KBM-7 (cell line): ENCODE results near the gene CD276.

ENCODE experiments used
- DNase-seq: peaks from one replicate; pipeline ENCODE4 v3.0.0-alpha.2; 2015
- in situ Hi-C: fragments of 300-500 bp; cut with MboI; formaldehyde crosslinking; loops from 2 replicates; pipeline ENCODE4 v1.14.3; 2020; ENCODE audit warnings: low sequenced_read_pairs, low pct_unique_long_range_greater_than_20kb, mixed read lengths

CD276 gene

DNA sequence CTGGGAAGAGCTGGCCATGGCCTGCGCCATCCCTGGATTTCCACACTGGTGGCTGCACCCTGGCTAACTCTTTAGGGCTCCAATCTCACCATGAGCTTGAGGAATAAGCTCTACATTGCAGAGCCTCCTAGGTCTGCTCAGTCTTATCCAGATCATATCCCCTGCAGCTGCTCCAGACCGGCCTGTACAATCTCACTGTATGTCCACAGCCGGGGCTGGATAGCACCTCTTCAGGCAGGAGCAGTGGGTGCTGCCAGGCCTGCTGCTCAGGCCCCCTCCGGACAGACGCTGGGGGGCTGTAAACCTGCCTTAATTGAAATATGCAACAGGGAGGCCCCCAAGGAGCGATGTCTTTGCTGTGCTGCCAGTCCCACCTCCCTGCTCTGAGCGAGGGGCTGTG is 53.4 kb downstream of the CD276 start:
- in situ Hi-C loops: no loop called here

DNA sequence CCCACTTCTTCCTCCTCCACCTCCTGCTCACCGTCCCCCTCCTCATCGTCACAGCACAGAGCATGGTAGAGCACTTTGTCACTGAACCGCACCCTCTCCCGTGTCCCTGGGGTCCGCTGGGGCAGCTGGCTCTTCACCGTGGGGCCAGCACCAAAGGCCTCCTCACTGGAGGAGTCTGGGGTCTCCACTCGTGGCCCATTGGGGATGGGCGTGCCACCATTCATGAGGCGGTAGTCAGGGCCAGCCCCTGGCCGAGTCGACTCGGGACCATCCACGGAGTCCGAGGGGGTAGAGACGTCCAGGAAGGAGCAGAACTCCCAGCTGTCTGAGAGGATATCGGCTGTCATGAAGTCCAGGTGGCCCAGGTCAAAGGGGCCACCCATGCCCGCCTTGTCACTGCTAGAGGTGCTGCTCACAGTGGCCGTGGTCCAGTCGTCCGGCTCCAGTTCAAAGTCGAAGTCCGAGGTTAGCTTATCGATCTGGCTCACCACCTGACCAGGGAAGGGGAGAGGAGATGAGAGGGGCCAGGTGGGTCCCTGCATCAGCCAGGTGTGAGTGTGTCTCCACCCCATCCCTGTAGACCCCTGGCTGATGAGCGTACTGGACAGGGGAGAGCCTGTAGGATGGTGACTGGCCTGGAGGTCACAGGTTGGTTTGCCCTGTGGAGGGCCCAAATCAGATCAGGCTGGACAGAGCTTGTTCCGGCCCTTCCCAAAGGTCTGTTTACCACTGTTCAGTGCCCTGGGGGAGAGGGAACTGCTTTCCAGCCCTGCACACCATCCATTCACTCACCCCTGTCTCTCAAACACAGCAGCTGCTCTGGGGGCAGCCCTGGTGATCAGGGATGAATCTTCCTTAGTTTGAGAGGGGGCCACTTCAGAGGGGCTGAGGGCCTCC is 56.2 kb downstream of the CD276 start:
- DNase-seq: no peak
- in situ Hi-C loops: no loop called here

More for the DNA sequence above, 53.4 kb downstream of the CD276 start:
- no peak for DNase-seq

DNA sequence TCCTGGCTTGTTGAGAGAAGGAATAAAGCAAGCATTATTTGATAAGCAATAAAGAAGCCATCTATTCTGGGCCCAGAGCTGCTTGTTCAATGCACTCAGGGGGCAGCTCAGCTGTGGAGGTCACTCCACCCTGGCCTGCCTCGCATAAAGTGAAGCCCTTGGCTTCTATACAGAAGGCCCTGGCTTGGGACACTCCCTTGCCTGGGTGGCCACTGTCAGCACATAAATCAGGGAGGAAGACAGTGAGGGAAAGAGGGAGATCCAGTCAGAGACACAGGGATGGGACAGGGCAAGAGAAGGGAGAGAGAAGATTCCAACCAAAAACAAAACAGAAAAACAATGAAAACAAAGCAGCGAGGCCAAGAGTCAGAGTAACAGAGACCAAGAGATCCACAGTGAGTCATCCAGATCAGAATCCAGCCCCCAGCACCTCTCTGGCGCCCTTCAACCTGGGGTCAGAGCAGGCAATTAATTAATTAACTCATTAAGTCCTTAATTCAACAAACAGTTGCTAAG is 57.2 kb downstream of the CD276 start:
- in situ Hi-C loops: no loop called here
- DNase-seq: no peak

DNA sequence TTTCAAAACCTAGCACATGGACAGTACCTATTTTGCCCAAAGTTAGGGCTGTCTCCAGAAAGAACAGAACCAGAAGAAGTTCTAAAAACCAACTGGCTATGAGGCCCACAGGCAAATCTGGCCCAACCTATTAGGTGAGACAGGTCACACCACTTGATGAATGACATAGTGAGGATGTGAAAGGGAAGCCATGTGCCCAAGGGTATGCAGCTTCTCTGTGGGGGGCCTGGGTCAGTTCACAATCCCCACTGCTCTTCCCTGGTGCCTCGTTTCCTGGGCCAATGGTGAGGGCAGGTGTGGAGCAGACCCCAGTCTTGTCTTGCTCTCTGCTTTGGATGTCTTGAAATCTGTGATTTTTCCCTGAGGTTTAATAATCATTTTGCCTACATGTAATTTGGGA is 60.1 kb downstream of the CD276 start:
- in situ Hi-C loops: no loop called here
- DNase-seq: no peak

DNA sequence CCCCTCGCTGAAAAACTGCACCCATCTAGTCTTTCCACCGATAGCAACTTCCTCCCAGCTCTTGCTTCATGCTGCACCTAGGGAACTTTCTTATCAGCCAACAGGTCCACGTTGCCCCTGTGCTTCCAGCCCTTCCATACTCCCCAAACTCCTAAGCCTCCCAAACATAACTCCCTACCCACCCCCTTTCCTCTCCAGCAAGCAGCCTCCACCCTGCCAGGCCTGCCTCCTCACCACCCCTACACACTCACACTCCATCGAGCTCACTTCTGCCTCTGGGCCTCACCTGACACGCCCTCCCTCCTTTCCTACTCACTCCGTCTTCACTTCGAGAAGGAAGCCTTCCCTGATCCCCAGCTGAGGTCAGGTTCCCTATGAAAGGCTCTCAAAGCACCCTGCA is 60.9 kb downstream of the CD276 start:
- DNase-seq: no peak
- in situ Hi-C loops: no loop called here

DNA sequence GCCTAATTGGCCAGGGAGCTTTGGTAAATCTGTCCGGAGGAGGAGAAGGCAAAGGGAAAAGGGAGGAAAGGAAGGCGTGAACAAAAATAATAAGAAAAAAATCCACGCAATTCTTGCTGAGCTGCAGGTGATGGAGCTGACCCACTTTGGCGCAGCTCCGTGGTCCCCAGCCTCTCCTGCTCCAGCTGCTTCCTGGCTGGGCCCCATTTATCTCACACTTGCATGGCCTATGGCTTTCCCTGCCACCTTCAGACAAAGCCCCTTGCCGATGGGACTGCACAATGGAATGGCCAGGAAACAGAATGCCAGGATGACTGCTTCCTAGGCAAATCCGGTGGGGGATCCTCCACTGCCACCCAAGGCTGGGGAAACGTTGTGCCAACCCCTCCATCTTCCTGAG is 62.1 kb downstream of the CD276 start:
- in situ Hi-C loops: no loop called here

DNA sequence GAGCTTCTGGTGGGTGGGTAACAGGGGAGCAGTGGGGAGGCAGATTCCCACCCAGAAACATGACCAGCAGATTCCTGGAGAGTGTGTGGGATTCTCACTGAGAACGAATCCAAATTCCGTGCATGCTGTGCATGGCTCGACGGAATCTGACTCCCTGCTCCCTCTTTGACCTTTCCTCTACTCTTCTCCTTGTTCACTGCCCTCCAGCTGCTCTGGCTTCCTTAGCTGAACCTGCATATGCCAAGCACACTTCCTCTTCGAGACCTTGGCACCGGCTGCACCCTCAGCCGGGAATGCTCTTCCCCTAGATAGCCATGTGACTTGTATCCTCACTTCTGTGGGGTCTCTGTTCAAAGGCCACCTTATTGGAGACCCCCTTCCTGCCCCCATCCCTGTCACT is 62.7 kb downstream of the CD276 start:
- DNase-seq: no peak
- in situ Hi-C loops: no loop called here

More for the DNA sequence above, 62.1 kb downstream of the CD276 start:
- DNase-seq: no peak

DNA sequence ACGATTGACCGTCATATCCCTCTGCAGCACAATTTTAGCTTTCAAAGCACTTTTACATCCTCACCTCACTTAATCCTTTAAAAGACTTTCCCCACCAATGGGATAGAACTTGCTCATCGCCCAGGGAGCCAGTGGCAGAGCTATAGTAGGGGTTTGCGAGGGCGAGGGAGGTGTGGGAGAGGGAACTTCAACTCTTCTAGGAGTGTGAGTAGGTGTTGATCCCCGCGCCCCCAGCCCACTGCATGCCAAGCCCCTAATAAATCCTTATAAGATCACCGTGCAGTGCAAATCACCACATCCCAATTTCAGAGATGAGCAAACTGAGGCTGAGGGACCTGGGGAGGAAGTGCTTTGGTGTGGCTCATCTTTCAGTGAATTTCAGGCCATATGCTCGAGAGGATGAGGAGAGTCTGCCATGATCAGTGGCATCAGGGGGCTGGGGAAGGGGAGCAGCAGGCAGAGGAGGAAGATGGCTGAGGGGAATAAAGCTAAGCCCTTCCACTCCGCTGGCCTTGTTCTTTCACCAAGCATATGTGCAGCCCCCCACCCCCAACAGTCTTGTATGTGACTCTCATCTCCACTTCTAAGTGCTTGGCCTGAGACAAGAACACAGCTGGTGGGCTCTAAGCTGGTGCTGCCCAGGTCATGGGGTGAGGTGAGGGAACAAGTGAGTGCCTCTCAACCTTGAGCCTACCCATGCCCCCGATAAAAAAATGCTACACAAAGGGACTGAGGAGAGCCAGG is 63.8 kb downstream of the CD276 start:
- in situ Hi-C loops: no loop called here
- DNase-seq: no peak

DNA sequence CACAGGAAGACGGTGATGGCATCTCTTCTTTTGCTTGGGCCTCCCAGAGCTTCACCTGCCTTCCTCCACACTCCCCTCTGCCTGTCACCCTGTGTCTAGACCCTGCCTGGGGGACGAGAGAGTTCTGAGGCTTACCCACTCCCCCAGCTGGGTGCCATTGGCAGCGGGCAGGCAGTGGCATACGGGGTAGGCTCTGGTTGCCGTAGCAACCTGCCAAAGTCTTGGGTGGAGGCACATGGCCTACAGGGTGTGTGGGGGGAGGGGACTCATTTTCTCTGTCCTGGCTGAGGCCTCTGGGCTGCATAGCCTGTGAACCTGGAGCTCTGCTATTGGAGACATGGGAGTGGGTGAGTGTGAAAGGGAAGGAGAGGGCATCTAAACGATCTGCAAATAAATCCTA is 64.5 kb downstream of the CD276 start:
- in situ Hi-C loops: no loop called here
- no peak for DNase-seq

DNA sequence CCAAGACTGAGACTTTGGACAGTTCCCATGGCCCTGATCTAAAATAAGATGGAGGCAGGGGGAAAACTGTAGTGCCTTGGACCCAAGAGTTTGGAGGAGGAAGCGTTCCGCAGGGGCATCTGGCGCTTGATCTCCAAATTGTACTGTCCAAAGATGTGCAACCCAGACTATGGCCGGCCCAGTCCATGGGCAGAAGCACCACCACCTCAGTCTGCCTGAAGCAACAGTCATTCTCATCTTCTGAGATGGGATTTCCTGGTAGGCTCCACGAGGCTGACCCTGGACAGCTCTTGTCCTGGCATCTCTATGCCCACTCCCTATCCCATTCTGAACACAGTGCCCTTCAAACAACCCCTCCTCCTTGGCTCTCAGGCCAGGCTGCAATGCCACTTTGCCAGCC is 65.3 kb downstream of the CD276 start:
- no peak for DNase-seq
- in situ Hi-C loops: no loop called here

DNA sequence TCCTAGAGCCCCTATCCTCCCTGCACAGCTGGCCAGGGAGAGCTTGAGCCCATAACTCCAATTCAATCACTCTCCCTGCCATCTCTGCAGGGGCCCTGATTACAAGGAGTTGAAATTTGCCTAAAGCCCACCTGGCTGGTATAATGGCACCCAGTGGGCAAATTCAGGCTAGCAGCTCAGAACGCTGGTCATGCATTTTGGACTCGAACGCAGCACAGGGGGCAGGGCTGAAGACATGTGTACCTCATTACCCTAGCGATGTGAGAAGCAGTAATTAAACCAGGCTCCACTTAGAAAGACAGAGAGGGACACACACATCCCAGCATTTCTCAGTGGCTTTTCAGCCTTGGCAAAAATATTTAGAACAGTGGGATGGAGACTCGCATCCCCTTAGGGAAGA is 65.8 kb downstream of the CD276 start:
- in situ Hi-C loops: no loop called here

DNA sequence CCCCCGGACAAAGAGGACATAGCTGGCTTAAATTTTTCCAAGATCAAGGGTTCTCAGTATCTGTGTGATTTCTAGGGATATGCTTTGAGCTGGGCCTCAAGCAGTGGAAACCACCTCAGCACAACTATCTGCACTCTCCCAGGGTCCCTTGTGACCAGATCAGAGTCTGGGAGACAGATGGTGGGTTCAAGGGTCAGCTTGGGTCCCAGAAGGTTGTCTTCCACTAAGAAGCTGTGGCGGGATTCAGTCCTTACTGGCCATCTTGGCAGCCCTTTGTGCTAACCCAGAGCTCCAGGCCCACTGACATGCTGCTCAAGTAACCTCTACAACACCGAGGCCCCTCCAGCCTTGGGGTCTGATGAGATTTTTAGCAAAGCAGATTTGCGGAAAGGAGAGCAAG is 66.3 kb downstream of the CD276 start:
- no peak for DNase-seq
- in situ Hi-C loops: no loop called here

More for the DNA sequence above, 65.8 kb downstream of the CD276 start:
- DNase-seq: no peak

DNA sequence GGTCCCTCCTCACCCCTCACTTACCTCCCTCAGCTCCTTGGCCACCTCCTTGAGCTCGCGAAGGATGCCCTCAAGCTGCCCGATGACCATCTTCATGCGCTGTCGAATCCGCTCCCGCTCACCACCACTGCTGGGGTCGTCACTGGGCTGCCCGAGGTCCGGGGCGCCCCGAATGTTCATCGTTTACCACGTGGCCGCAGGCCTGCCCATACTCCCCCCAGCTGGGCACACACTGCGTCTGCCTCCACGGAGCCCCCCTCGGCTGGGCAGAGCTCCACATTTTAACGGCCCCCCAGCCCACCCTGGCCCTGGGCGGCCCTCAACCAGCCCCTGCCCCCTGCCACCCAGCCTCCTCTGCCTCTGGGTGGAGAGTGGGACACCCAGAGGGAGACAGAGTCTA is 66.8 kb downstream of the CD276 start:
- in situ Hi-C loops: no loop called here
- no peak for DNase-seq

DNA sequence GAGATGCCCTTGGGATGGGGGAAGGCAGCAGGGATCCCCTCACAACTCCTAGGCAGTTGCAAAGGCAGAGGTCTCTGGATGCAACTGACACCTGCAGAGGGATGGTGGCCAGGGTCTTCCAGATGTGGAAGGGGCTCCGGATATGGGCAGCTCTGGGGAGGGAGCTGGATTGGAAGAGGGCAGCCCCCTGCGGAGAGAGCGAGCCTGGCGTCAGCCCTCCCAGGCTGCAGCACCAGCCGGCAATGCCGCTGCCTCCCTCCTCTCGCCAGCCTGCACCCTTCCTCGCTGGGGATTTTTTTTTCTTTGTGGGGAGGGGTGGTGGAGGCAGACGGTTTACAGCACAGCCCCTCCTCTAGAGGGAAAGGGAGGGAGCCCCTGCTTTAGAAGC is 67.3 kb downstream of the CD276 start:
- in situ Hi-C loops: no loop called here
- no peak for DNase-seq

DNA sequence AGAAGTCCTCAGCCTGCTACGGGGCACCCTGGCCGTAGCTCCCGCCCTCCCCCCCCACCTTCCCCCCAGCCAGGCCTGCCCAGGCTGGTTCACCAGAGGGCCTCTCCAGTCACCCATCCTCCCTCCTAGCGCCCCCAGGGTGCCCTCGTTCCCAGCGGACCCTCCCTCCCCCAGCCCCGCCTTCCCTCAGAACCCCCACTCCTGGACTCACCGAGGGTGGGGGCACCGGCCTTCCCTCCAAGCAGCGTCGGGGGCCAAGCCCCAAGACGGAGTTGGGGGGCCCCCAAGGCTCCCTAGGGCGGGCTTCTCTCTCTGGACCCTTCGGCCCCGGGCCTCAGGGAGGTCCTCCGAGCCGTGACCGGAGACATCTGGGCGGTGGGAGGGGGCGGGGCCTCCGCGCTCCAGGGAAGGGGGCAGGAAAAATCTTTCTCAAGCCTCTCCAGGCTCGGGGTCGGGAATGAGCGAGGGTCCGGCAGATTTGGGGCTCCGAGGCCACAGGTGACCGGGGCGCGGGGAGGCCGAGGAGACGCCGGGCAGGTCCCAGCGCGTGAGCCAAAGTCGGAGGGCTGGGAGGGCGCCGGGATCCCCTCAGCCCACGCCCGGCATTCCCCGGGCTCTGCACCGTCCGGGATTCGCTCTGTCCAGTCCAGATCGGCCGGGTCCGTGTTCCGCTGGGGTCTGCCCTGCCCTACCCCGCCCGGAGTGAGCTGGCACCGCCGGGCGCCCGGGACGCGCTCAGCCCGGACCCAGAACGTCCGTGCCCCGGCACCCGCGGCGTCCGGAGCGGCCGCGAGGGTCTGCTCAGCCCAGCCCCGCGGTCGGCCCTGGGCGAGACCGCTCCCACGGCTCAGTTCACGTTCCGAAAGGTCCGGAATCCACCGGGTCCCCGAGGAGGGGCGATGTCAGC is 68.0 kb downstream of the CD276 start:
- in situ Hi-C loops: no loop called here
- DNase-seq: no peak

DNA sequence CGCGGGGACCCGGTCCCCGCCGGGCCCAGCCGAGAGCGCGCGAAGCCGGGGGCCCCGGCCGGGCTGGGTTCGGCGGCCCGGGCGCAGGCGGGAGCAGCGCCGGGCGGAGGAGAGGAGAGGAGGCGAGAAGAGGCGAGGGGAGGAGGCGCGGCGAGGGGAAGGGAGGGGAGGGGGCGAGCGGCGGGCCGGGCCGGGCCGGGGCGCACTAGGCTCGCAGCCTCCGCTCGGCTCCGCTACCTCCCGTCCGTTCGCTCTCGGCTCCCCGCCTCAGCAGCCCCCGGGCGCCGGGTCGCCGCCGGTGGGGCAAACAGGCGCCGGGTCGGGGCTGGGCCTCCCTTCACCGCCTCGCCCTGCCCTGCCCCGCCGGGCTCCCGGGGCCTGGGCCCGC is 68.6 kb downstream of the CD276 start:
- in situ Hi-C loops: no loop called here
- DNase-seq: no peak

DNA sequence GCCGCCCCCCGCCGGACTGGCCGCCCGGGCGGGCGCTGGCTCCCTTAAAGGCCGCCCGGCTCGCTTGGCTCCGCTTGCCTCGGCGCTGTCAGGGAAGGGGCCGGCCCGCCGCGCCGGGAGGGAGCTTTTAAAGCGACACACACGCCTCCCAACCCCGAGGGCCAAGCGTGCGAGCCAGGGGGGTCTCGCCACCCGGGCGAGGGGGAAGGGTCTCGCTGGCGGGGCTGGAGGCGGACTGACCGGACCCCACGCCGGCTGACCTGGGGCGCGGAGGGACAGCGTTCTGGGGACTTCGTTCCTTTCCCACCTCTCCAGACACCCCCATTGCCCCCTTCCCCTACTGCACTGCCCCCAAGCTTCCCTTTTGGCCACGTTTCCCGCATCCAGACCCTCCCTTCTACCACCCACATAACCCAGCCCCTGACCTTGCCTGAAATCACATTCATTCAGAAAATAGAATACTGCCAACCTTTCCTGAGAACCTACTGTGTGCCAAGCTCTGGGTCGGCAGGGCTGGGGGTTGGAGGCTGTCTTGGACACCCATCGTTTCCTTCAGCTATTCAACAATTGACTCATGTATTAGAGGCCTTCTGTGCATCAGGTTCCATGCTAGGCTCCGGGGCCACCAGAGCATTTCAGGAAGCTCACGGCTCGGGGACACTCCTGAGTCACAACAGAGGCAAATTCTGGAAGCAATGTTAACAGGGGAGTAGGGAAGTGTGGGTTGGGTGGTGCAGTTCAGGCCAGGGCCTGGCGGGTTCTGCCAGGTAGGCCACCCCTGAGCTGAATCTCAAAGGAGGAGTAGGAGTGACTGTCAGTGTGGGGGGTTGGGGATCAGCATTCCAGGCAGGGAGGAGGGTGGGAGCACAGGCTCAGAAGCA is 69.3 kb downstream of the CD276 start, which contains the start of gene INSYN1:
INSYN1 (minus strand) TSS at position 102 of the 881 bp plus-strand sequence. CDS start 2,221 bp downstream, outside the sequence.
- in situ Hi-C loops: no loop called here
- no peak for DNase-seq

DNA sequence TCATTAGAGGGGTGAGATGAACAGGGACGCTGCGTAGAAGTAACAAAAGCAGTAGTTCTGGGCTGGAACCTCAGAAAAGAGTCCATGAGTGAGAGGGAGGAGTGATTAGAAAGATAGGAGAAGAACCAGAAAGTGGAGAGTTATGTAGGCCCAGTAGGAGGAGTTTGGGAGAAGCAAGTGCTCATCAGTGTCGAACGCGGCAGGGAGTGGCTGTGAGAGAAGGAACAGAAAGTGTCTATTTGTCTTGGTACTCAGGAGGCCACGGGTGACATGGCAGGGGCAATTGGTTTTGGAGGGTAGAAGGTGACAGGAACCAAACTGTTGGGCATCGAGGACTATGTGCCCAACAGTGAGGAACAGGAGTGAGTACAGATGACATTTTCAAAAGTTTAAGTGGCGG is 70.3 kb downstream of the CD276 start:
- no peak for DNase-seq
- in situ Hi-C loops: no loop called here
